HepG2 (cell line): ENCODE data around the gene KIF24. TPM values are rescaled to one million over a fixed set of nuclear protein-coding genes. Genes with fewer than 3 reads are reported as not detected.

ENCODE experiments used
- CHD4 ChIP-seq: fragments of 200-600 bp; sonication (generic); IDR thresholded peaks from 2 replicates; pipeline ENCODE4 v1.7.0; 2017; ENCODE audit warnings: mild to moderate bottlenecking, low read length, borderline replicate concordance
- ELF1 ChIP-seq: sonication (generic); formaldehyde crosslinking; IDR thresholded peaks from 2 replicates; pipeline ENCODE4 v1.4.0; 2020; ENCODE audit warnings: missing genetic modification reagents
- ESRRA ChIP-seq: sonication (generic); formaldehyde crosslinking; IDR thresholded peaks from 2 replicates; pipeline ENCODE4 v1.5.1; 2020; ENCODE audit warnings: mild to moderate bottlenecking, low read depth, missing genetic modification reagents
- KDM3A ChIP-seq: IDR thresholded peaks from 2 replicates; pipeline ENCODE4 v1.6.1; 2018; ENCODE audit warnings: low read depth, missing compliant biosample characterization
- KLF9 ChIP-seq: IDR thresholded peaks from 2 replicates; pipeline ENCODE4 v1.6.1; 2016; ENCODE audit warnings: low read depth
- NCOA2 ChIP-seq: sonication (generic); formaldehyde crosslinking; IDR thresholded peaks from 2 replicates; pipeline ENCODE4 v1.8.0; 2022; ENCODE audit warnings: inconsistent platforms
- POLR2A ChIP-seq, 2 experiments: IDR thresholded peaks; 2 replicates each; pipeline ENCODE4 v1.6.1; 2011; ENCODE audit warnings: low read depth in 2 of 2, low read length in 2 of 2, mild to moderate bottlenecking in 1 of 2, moderate library complexity in 1 of 2; ENCODE audit not compliant: insufficient read depth in 1 of 2
- POLR2AphosphoS5 ChIP-seq: IDR thresholded peaks from 2 replicates; pipeline ENCODE4 v1.6.1; 2012; ENCODE audit warnings: low read depth, low read length
- PTBP1 ChIP-seq: fragments of 200-400 bp; formaldehyde crosslinking; IDR thresholded peaks from 2 replicates; pipeline ENCODE4 v1.6.1; 2018; ENCODE audit warnings: low read length, low read depth; ENCODE audit not compliant: poor library complexity, severe bottlenecking
- RBFOX2 ChIP-seq: fragments of 200-400 bp; formaldehyde crosslinking; IDR thresholded peaks from 2 replicates; pipeline ENCODE4 v1.6.1; 2017; ENCODE audit warnings: low read depth, mild to moderate bottlenecking, low read length
- SP1 ChIP-seq, 2 experiments: fragments of 450-650 bp in 1 of 2; sonication (generic) in 1 of 2; formaldehyde crosslinking in 1 of 2; IDR thresholded peaks; 2 replicates each; pipeline versions ENCODE4 v1.4.0 to v1.6.1; 2016 to 2020; ENCODE audit warnings: missing genetic modification reagents in 1 of 2
- TCF7 ChIP-seq: sonication (generic); IDR thresholded peaks from 2 replicates; pipeline ENCODE4 v1.6.1; 2016; ENCODE audit warnings: antibody characterized with exemption, low read depth
- XBP1 ChIP-seq: sonication (generic); formaldehyde crosslinking; IDR thresholded peaks from 2 replicates; pipeline ENCODE4 v1.5.0; 2020; ENCODE audit warnings: missing genetic modification reagents
- ZKSCAN8 ChIP-seq: IDR thresholded peaks from 2 replicates; pipeline ENCODE4 v1.6.1; 2016; ENCODE audit warnings: borderline replicate concordance, missing genetic modification reagents, missing compliant biosample characterization
- ZNF577 ChIP-seq: sonication (generic); formaldehyde crosslinking; IDR thresholded peaks from 2 replicates; pipeline ENCODE4 v1.4.0; 2020; ENCODE audit warnings: mild to moderate bottlenecking, low read depth, missing genetic modification reagents, borderline replicate concordance
- ZNF7 ChIP-seq: IDR thresholded peaks from 2 replicates; pipeline ENCODE4 v1.6.1; 2016; ENCODE audit warnings: missing biosample characterization, missing genetic modification reagents
- polyA plus RNA-seq, 8 experiments: library from polyadenylated mRNA; depleted of rRNA in 3 of 8; stranded (reverse) in 7 of 8; unstranded in 1 of 8; fragments of >200 nt; fragmentation: Illumina TruSeq in 4 of 8; extraction: Trizol in 4 of 8; gene quantifications; 2 replicates each; pipeline versions ENCODE4 v1.2.1 to v1.2.3, GENCODE V29; 2011 to 2016; ENCODE audit warnings: low read depth in 4 of 8, missing spikeins in 1 of 8, mixed read lengths in 1 of 8; ENCODE audit not compliant: insufficient read depth in 1 of 8
- total RNA-seq, 5 experiments: library from RNA; depleted of rRNA; stranded (reverse); fragments of >200 nt; fragmentation: Illumina TruSeq; extraction: Trizol; gene quantifications; 2 replicates each; pipeline ENCODE4 v1.2.3, GENCODE V29; 2016; ENCODE audit warnings: low read depth in 1 of 5
- TF ChIP-seq, protein P1 (sequence below): sonication (generic); formaldehyde crosslinking; IDR thresholded peaks from 2 replicates; pipeline ENCODE4 v1.4.0; 2020; ENCODE audit warnings: missing genetic modification reagents
- TF ChIP-seq, protein P2 (sequence below): sonication (generic); formaldehyde crosslinking; IDR thresholded peaks from 2 replicates; pipeline ENCODE4 v1.9.0; 2021; ENCODE audit warnings: mild to moderate bottlenecking, missing genetic modification reagents
- TF ChIP-seq, protein P3 (sequence below): sonication (generic); formaldehyde crosslinking; IDR thresholded peaks from 2 replicates; pipeline ENCODE4 v1.4.0; 2020; ENCODE audit warnings: missing genetic modification reagents
- TF ChIP-seq, protein P4 (sequence below): sonication (generic); formaldehyde crosslinking; conservative IDR thresholded peaks from 2 replicates; pipeline ENCODE4 v1.8.0; 2022; ENCODE audit warnings: low read depth, missing genetic modification reagents

The KIF24 gene
- total and polyA plus RNA-seq, 2 of the 13 experiments (the other 11 are each of a cell fraction or from before 2014, with no cell fraction given), result 1.1 to 3.0 TPM

DNA sequence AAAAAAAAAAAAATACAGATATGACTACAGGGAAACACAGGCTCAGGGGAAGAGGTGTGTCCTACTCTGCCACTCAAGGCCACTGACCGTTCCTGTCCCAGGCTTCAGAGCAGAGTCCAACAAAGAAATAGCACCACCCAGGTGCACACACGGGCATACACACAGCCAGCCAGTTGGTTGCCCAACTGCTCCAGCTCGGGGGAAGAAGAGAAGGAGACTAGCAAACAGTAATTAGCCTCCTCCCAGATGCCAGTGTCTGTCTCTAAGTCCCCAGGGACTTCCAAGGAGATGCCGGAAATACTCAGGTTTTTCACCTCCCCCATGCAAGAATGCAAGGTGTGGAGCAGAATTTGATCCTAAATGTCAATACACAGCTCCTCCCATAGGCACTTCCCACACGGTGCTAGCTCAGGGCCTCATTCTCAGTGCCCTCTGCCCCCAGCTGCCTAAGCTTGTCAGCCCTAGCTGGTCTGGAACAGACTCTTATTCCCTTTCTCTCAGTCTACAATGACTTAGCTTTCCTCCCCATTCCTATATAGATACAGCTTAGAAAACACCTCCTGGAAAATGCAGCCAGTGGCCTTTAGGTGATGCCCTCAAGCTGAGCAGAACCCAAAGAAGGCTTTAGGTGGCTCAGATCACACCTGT lies 46.0 kb upstream of the KIF24 start (continued):
- 0 out of 2 replicates have a peak, but pooled peaks have one; percentile 35 for TF ChIP-seq RBFOX2
- TF ChIP-seq SP1 (IDR thresholded peaks at IDR 0.05), result no peak
- TF ChIP-seq SP1 (CRISPR knock-in tag; IDR thresholded peaks at IDR 0.05), result peak; percentile 37; the same call in 1 of the 2 replicates
- TF ChIP-seq, protein P1, sequence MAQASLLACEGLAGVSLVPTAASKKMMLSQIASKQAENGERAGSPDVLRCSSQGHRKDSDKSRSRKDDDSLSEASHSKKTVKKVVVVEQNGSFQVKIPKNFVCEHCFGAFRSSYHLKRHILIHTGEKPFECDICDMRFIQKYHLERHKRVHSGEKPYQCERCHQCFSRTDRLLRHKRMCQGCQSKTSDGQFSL, result no peak
- peak; percentile 72; the same call in 1 of the 2 replicates for TF ChIP-seq ESRRA (CRISPR knock-in tag)
- no peak for TF ChIP-seq ZNF577
- no peak for TF ChIP-seq XBP1 (CRISPR knock-in tag)
- TF ChIP-seq TCF7, result peak; percentile 16
- TF ChIP-seq ZNF7, result 0 out of 2 replicates have a peak, but pooled peaks have one; percentile 7
- 0 out of 2 replicates have a peak, but pooled peaks have one; percentile 54 for TF ChIP-seq KLF9
- TF ChIP-seq NCOA2 (CRISPR knock-in tag), result peak; percentile 67
- peak in 1 of 2 experiments; percentile 61; a peak in 1 of 4 replicates for TF ChIP-seq POLR2A (IDR thresholded peaks at IDR 0.05; ENCODE audit: insufficient read depth in 1 of 2, low read depth in 2 of 2, low read length in 2 of 2)
- TF ChIP-seq, protein P2, sequence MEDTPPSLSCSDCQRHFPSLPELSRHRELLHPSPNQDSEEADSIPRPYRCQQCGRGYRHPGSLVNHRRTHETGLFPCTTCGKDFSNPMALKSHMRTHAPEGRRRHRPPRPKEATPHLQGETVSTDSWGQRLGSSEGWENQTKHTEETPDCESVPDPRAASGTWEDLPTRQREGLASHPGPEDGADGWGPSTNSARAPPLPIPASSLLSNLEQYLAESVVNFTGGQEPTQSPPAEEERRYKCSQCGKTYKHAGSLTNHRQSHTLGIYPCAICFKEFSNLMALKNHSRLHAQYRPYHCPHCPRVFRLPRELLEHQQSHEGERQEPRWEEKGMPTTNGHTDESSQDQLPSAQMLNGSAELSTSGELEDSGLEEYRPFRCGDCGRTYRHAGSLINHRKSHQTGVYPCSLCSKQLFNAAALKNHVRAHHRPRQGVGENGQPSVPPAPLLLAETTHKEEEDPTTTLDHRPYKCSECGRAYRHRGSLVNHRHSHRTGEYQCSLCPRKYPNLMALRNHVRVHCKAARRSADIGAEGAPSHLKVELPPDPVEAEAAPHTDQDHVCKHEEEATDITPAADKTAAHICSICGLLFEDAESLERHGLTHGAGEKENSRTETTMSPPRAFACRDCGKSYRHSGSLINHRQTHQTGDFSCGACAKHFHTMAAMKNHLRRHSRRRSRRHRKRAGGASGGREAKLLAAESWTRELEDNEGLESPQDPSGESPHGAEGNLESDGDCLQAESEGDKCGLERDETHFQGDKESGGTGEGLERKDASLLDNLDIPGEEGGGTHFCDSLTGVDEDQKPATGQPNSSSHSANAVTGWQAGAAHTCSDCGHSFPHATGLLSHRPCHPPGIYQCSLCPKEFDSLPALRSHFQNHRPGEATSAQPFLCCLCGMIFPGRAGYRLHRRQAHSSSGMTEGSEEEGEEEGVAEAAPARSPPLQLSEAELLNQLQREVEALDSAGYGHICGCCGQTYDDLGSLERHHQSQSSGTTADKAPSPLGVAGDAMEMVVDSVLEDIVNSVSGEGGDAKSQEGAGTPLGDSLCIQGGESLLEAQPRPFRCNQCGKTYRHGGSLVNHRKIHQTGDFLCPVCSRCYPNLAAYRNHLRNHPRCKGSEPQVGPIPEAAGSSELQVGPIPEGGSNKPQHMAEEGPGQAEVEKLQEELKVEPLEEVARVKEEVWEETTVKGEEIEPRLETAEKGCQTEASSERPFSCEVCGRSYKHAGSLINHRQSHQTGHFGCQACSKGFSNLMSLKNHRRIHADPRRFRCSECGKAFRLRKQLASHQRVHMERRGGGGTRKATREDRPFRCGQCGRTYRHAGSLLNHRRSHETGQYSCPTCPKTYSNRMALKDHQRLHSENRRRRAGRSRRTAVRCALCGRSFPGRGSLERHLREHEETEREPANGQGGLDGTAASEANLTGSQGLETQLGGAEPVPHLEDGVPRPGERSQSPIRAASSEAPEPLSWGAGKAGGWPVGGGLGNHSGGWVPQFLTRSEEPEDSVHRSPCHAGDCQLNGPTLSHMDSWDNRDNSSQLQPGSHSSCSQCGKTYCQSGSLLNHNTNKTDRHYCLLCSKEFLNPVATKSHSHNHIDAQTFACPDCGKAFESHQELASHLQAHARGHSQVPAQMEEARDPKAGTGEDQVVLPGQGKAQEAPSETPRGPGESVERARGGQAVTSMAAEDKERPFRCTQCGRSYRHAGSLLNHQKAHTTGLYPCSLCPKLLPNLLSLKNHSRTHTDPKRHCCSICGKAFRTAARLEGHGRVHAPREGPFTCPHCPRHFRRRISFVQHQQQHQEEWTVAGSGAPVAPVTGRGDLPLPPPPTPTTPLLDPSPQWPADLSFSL (CRISPR knock-in tag), result no peak
- TF ChIP-seq, protein P3, sequence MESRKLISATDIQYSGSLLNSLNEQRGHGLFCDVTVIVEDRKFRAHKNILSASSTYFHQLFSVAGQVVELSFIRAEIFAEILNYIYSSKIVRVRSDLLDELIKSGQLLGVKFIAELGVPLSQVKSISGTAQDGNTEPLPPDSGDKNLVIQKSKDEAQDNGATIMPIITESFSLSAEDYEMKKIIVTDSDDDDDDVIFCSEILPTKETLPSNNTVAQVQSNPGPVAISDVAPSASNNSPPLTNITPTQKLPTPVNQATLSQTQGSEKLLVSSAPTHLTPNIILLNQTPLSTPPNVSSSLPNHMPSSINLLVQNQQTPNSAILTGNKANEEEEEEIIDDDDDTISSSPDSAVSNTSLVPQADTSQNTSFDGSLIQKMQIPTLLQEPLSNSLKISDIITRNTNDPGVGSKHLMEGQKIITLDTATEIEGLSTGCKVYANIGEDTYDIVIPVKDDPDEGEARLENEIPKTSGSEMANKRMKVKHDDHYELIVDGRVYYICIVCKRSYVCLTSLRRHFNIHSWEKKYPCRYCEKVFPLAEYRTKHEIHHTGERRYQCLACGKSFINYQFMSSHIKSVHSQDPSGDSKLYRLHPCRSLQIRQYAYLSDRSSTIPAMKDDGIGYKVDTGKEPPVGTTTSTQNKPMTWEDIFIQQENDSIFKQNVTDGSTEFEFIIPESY (CRISPR knock-in tag), result peak; percentile 17; the same call in 1 of the 2 replicates
- TF ChIP-seq, protein P4, sequence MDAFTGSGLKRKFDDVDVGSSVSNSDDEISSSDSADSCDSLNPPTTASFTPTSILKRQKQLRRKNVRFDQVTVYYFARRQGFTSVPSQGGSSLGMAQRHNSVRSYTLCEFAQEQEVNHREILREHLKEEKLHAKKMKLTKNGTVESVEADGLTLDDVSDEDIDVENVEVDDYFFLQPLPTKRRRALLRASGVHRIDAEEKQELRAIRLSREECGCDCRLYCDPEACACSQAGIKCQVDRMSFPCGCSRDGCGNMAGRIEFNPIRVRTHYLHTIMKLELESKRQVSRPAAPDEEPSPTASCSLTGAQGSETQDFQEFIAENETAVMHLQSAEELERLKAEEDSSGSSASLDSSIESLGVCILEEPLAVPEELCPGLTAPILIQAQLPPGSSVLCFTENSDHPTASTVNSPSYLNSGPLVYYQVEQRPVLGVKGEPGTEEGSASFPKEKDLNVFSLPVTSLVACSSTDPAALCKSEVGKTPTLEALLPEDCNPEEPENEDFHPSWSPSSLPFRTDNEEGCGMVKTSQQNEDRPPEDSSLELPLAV (CRISPR knock-in tag), result no peak
- TF ChIP-seq POLR2AphosphoS5, result peak; percentile 75
- TF ChIP-seq KDM3A, result no peak
- TF ChIP-seq ELF1 (CRISPR knock-in tag), result 0 out of 2 replicates have a peak, but pooled peaks have one; percentile 30
- no peak for TF ChIP-seq ZKSCAN8
- peak; percentile 70; the same call in 1 of the 2 replicates for TF ChIP-seq CHD4
- TF ChIP-seq PTBP1, result no peak
